Measurements from ENCODE around the gene RECQL.

RECQL gene

DNA sequence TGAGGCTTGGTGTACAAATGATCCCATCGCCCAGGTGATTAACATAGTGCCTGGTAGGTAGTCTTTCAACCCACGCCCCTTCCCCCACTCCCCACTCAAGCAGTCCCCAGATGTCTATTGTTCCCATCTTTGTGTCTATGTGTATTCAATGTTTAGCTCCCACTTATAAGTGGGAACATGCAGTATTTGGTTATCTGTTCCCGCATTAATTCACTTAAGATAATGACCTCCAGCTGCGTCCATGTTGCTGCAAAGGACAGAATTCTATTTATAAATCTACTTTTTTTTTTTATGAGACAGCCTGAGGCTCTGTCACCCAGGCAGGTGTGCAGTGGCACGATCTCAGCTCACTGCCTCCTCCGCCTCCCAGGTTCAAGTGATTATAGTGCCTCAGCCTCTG, 40.3 kb upstream of the RECQL start:
- no peak for DNase-seq (ENCODE audit: low read depth)
- TF ChIP-seq, protein P1, sequence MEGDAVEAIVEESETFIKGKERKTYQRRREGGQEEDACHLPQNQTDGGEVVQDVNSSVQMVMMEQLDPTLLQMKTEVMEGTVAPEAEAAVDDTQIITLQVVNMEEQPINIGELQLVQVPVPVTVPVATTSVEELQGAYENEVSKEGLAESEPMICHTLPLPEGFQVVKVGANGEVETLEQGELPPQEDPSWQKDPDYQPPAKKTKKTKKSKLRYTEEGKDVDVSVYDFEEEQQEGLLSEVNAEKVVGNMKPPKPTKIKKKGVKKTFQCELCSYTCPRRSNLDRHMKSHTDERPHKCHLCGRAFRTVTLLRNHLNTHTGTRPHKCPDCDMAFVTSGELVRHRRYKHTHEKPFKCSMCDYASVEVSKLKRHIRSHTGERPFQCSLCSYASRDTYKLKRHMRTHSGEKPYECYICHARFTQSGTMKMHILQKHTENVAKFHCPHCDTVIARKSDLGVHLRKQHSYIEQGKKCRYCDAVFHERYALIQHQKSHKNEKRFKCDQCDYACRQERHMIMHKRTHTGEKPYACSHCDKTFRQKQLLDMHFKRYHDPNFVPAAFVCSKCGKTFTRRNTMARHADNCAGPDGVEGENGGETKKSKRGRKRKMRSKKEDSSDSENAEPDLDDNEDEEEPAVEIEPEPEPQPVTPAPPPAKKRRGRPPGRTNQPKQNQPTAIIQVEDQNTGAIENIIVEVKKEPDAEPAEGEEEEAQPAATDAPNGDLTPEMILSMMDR (IDR thresholded peaks at IDR 0.05; ENCODE audit: insufficient read depth, low read depth, low read length, missing control alignments): no peak
- H3K4me3 ChIP-seq (ENCODE audit: low read depth, low read length): no peak overlapping the region

DNA sequence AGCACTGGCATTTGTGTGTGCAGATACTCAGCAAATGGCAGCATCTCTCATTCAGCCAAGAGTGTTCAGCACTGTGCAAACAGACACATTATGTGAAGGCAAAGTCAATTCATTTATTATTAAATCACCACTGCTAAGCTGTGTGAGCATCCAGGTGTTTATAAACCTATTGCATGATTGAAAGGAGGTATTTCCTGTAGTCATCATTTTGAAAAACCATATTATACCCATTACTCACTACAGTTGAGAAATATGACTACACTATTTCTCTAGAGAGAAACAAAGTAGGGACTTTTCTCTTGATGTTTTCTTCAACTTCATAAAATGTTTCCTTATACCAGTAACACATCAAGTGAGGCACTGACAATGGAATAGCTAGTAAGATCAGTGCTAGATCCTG, 38.4 kb upstream of the RECQL start:
- H3K4me3 ChIP-seq (ENCODE audit: low read depth, low read length): no peak overlapping the region
- TF ChIP-seq, protein P1 (IDR thresholded peaks at IDR 0.05; ENCODE audit: insufficient read depth, low read depth, low read length, missing control alignments): no peak
- no peak for DNase-seq (ENCODE audit: low read depth)

DNA sequence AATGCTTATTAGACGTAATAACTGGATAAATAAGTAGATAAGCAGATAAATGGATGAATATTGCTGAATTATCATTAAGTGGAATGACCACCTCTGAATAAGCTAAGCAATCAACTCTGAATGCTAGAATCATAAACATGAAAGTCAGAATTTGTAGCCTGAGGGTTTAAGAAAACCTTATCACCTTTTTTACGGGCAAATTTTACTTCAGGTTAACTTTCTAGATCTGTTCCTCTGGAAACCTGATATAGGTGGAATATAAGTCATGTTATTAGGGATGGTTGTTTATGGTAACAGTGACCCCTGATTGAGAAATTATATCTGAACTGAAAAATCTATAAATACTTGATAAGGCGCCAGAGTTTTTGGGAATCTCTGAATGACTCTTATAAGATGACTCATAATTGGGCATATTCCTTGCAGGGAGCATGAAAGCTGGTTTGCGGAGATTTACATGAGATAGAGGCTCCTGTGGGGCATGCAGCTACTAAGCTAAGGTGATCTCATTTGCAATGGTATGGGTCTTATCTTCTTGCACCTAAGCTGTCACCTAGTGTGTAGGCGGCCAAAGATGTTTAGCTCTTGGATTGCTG, 36.7 kb upstream of the RECQL start:
- DNase-seq (ENCODE audit: low read depth): no peak
- H3K4me3 ChIP-seq (ENCODE audit: low read depth, low read length): no peak overlapping the region
- TF ChIP-seq, protein P1 (IDR thresholded peaks at IDR 0.05; ENCODE audit: insufficient read depth, low read depth, low read length, missing control alignments): no peak

DNA sequence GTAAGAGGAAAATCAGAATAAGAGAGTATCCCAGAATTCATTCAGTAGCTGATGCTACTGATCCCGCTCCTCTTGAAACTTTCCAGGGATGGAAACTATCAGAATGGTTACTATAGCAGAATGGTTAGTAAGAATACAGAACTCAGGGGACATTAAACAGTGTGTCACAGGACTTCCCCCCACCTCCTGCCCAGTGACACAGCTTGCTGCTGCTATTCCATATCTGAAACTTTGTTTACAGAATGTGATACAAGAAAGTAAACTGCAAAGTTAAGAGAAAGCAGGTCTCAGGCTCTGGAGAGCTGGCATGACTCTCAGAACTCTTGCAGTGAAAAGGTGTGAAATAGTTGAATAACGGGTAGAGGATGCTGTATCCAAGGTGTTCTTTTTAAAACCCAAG, 28.0 kb upstream of the RECQL start:
- no peak overlapping the region for H3K4me3 ChIP-seq (ENCODE audit: low read depth, low read length)
- TF ChIP-seq, protein P1 (IDR thresholded peaks at IDR 0.05; ENCODE audit: insufficient read depth, low read depth, low read length, missing control alignments): no peak
- no peak for DNase-seq (ENCODE audit: low read depth)

DNA sequence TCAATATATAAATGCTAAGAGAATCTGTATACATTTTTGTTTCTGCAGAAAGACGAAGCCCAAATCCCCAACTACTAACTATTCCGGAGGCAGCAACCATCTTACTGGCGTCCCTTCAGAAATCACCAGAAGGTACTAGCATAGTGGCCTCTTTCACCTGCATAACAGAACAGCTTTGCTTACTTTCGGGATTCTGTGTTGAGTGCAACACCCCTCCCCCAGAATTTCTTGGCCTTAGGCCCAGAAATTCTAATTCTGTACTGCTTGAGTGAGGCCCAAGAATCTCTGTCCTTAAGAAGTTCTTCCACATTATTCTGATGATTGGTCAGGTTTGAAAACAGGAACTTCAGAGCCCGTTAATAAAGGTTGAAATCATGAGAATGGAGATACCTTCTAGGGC, 27.5 kb upstream of the RECQL start:
- TF ChIP-seq, protein P1 (IDR thresholded peaks at IDR 0.05; ENCODE audit: insufficient read depth, low read depth, low read length, missing control alignments): no peak
- H3K4me3 ChIP-seq (ENCODE audit: low read depth, low read length): no peak overlapping the region
- DNase-seq (ENCODE audit: low read depth): no peak

DNA sequence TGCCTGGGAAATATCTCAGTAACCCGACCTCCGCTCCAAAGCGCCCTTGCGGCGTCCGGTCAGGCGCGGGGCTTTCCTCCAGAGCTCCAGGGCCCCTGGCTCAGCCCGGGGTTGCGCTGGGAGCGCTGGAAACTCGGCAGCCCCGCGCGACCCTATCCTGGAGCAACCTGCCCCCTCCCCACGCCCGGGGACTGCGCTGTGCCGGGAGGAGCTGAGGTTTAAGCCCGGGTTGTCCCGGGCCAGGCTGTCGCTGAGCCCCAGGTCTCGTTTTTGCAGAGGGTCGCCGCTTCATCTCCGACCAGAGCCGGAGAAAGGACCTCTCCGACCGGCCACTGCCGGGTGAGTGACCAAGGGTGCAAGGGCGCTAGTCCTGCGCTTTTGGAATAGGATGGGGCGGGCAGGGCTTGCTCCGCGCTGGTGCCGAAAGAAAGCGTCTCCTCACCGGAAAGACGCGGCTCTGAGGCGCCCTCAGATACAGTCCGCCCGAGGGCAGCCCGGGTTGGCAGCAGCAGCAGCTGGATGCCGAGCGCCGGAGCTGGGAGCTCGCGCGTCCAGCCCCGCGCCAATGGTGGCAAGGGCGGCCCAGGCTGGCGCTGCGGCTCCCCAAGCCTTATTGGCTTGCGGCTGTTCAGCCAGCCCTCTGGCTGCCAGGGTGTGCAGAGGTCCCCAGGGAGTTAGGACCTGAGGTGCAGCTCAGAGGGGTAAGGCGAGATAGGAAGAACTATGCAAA, 26.2 kb upstream of the RECQL start:
- TF ChIP-seq, protein P1 (IDR thresholded peaks at IDR 0.05; ENCODE audit: insufficient read depth, low read depth, low read length, missing control alignments): no peak
- peak; percentile 75 for DNase-seq (ENCODE audit: low read depth)
- H3K4me3 ChIP-seq (ENCODE audit: low read depth, low read length): peak overlapping the region; percentile 78
